GM19193 (cell line): ENCODE measurements around the gene ABCA4.

Experiments
- POLR2A ChIP-seq: IDR thresholded peaks from 4 replicates; pipeline ENCODE4 v1.6.1; 2011; ENCODE audit not compliant: insufficient read depth, insufficient read length; ENCODE audit errors: extremely low read depth

Gene ABCA4

GRCh38 chr1:94100129-94100784 lies 20.7 kb downstream of the ABCA4 start:
- TF ChIP-seq POLR2A = no peak

GRCh38 chr1:94099303-94099702 lies 21.6 kb downstream of the ABCA4 start:
- TF ChIP-seq POLR2A = no peak

- TF ChIP-seq POLR2A = no peak
These were observed 22.3 kb downstream of the ABCA4 start for GRCh38 chr1:94098585-94099111.

GRCh38 chr1:94096797-94097549 lies 24.0 kb downstream of the ABCA4 start:
- TF ChIP-seq POLR2A = no peak

- TF ChIP-seq POLR2A = no peak
These were observed 25.0 kb downstream of the ABCA4 start for GRCh38 chr1:94095744-94096469.

GRCh38 chr1:94095112-94095637 lies 25.8 kb downstream of the ABCA4 start:
- TF ChIP-seq POLR2A = no peak

GRCh38 chr1:94094469-94095111 lies 26.4 kb downstream of the ABCA4 start:
- TF ChIP-seq POLR2A = no peak

- no peak for TF ChIP-seq POLR2A
These were observed 27.0 kb downstream of the ABCA4 start for GRCh38 chr1:94093996-94094395.

- no peak for TF ChIP-seq POLR2A
These were observed 27.6 kb downstream of the ABCA4 start for GRCh38 chr1:94093396-94093795.

- no peak for TF ChIP-seq POLR2A
These were observed 28.7 kb downstream of the ABCA4 start for GRCh38 chr1:94092210-94092613.

GRCh38 chr1:94090761-94091160 lies 30.2 kb downstream of the ABCA4 start:
- TF ChIP-seq POLR2A = no peak

- TF ChIP-seq POLR2A = no peak
These were observed 33.8 kb downstream of the ABCA4 start for GRCh38 chr1:94087193-94087592.

GRCh38 chr1:94084547-94084946 lies 36.4 kb downstream of the ABCA4 start:
- TF ChIP-seq POLR2A = no peak

- TF ChIP-seq POLR2A = no peak
These were observed 36.9 kb downstream of the ABCA4 start for GRCh38 chr1:94084085-94084484.

GRCh38 chr1:94083681-94084080 lies 37.3 kb downstream of the ABCA4 start:
- no peak for TF ChIP-seq POLR2A
